A549 (cell line): ENCODE measurements around the gene EBF3.

ENCODE experiments used
- CTCF ChIP-seq: fragments of >200 bp; sonication (Bioruptor Twin); formaldehyde crosslinking; IDR thresholded peaks from 3 replicates; pipeline ENCODE4 v1.5.1; 2016
- JUN ChIP-seq, 2 experiments: fragments of >200 bp; sonication (Bioruptor Twin); formaldehyde crosslinking; IDR thresholded peaks; 2 replicates in 1 of 2; 3 replicates in 1 of 2; pipeline ENCODE4 v1.6.1; 2016 to 2017

GRCh38 chr10:129972145-129972965 lies 8.3 kb upstream of the EBF3 start:
- TF ChIP-seq JUN (IDR thresholded peaks at IDR 0.05), result no peak
- no peak for TF ChIP-seq CTCF
